ENCODE results near the gene USF1.
"Not testable (repeated sequence)": the region's sequence is repeated elsewhere in the genome, so short reads cannot be mapped to it uniquely, and the experiment has no call there.

The USF1 gene

GRCh38 chr1:161019751-161020495 lies 25.9 kb downstream of the USF1 start:
- DNase-seq: no peak

GRCh38 chr1:161019111-161019660 lies 26.6 kb downstream of the USF1 start:
- not testable (repeated sequence) for DNase-seq

GRCh38 chr1:161018631-161018930 lies 27.2 kb downstream of the USF1 start:
- DNase-seq: no peak

GRCh38 chr1:161017756-161018630 lies 27.8 kb downstream of the USF1 start:
- no peak for DNase-seq

- not testable (repeated sequence) for DNase-seq
Observed at GRCh38 chr1:161017181-161017580, 28.6 kb downstream of the USF1 start.

GRCh38 chr1:161016683-161017082 lies 29.1 kb downstream of the USF1 start:
- DNase-seq: not testable (repeated sequence)

- DNase-seq: peak in 32 of 56 donors; percentile 3 to 59 (median 11)
Observed at GRCh38 chr1:161013488-161014230, 32.1 kb downstream of the USF1 start.

- no peak for DNase-seq
Observed at GRCh38 chr1:161013131-161013487, 32.7 kb downstream of the USF1 start.

GRCh38 chr1:161012420-161012819 lies 33.4 kb downstream of the USF1 start:
- no peak for DNase-seq

GRCh38 chr1:161009602-161010211 lies 36.1 kb downstream of the USF1 start:
- DNase-seq: no peak

GRCh38 chr1:161008869-161009510 lies 36.8 kb downstream of the USF1 start:
- DNase-seq: no peak

GRCh38 chr1:161007369-161007768 lies 38.4 kb downstream of the USF1 start:
- no peak for DNase-seq

GRCh38 chr1:161006563-161006962 lies 39.2 kb downstream of the USF1 start:
- no peak for DNase-seq

GRCh38 chr1:161001525-161001924 lies 44.3 kb downstream of the USF1 start:
- DNase-seq: no peak

GRCh38 chr1:161000736-161001480 lies 44.9 kb downstream of the USF1 start:
- DNase-seq: no peak

GRCh38 chr1:160999376-160999775 lies 46.4 kb downstream of the USF1 start:
- no peak for DNase-seq

- peak in 27 of 56 donors; percentile 1 to 57 (median 11) for DNase-seq
Observed at GRCh38 chr1:160997323-160998038, 48.3 kb downstream of the USF1 start.

GRCh38 chr1:160996178-160996577 lies 49.6 kb downstream of the USF1 start:
- DNase-seq: no peak

GRCh38 chr1:160993544-160994193 lies 52.1 kb downstream of the USF1 start:
- no peak for DNase-seq

All from nucleus accumbens (tissue), 56 donors.